Measurements from ENCODE around the gene SGCA.

- TF ChIP-seq CTCF (IDR thresholded peaks at IDR 0.05) (no peak), POLR2A (IDR thresholded peaks at IDR 0.05) (no peak)
Measured at GRCh38 chr17:50219342-50219741, 53.5 kb downstream of the SGCA start.
